Measurements from ENCODE around the gene PPM1M. TPM values are rescaled to one million over a fixed set of nuclear protein-coding genes. Genes with fewer than 3 reads are reported as not detected.

Gene PPM1M
- total RNA-seq, 2 donors from 2014 or later, result 22.4 to 33.2 TPM

- no peak overlapping the region for H3K4me3 ChIP-seq
These were observed 43.8 kb downstream of the PPM1M start for GRCh38 chr3:52289338-52289746.

GRCh38 chr3:52289747-52290595 is 44.4 kb downstream of the PPM1M start:
- no peak for DNase-seq (ENCODE audit: low spot score)
- no peak overlapping the region for H3K4me3 ChIP-seq
- H3K27ac ChIP-seq, result no peak overlapping the region
- no peaks in the 10 kb centered on the region for H3K4me1 ChIP-seq (replicated peaks)
- H3K36me3 ChIP-seq, result no peaks in the 10 kb centered on the region
- intact Hi-C loops (cut with DNase I), result loop anchor here (5.0 kb wide), 1 partner anchor 53 kb away; the partner anchor contains the start of gene TWF2
- 78% methylated on average over 15 of the region's 15 CpGs for WGBS
- H3K9me3 ChIP-seq, result no peaks in the 10 kb centered on the region
- no peak for TF ChIP-seq CTCF (IDR thresholded peaks at IDR 0.05)
- no peak for TF ChIP-seq POLR2A (IDR thresholded peaks at IDR 0.05)
- no peak for TF ChIP-seq POLR2AphosphoS5 (IDR thresholded peaks at IDR 0.05)
- no peaks in the 10 kb centered on the region for H3K27me3 ChIP-seq (replicated peaks; ENCODE audit: insufficient read depth)

More at GRCh38 chr3:52289338-52289746, 43.8 kb downstream of the PPM1M start:
- H3K9me3 ChIP-seq, result no peaks in the 10 kb centered on the region
- H3K27me3 ChIP-seq (replicated peaks; ENCODE audit: insufficient read depth), result no peaks in the 10 kb centered on the region
- H3K27ac ChIP-seq, result no peak overlapping the region
- intact Hi-C loops (cut with DNase I), result loop anchor here (5.0 kb wide), 1 partner anchor 52 kb away; the partner anchor contains the start of gene TWF2
- 82% methylated on average over 1 of the region's 1 CpG for WGBS
- DNase-seq (ENCODE audit: low spot score), result no peak
- H3K4me1 ChIP-seq (replicated peaks), result no peaks in the 10 kb centered on the region
- TF ChIP-seq CTCF (IDR thresholded peaks at IDR 0.05), result no peak
- TF ChIP-seq POLR2AphosphoS5 (IDR thresholded peaks at IDR 0.05), result no peak
- no peak for TF ChIP-seq POLR2A (IDR thresholded peaks at IDR 0.05)
- no peaks in the 10 kb centered on the region for H3K36me3 ChIP-seq

- no peaks in the 10 kb centered on the region for H3K27me3 ChIP-seq (replicated peaks; ENCODE audit: insufficient read depth)
- DNase-seq (ENCODE audit: low spot score), result no peak
- no peak overlapping the region for H3K4me3 ChIP-seq
- no peaks in the 10 kb centered on the region for H3K9me3 ChIP-seq
- H3K36me3 ChIP-seq, result no peaks in the 10 kb centered on the region
- 84% methylated on average over 21 of the region's 23 CpGs for WGBS
- H3K27ac ChIP-seq, result no peak overlapping the region
- no peaks in the 10 kb centered on the region for H3K4me1 ChIP-seq (replicated peaks)
- TF ChIP-seq POLR2A (IDR thresholded peaks at IDR 0.05) (no peak), POLR2AphosphoS5 (IDR thresholded peaks at IDR 0.05) (no peak), CTCF (IDR thresholded peaks at IDR 0.05) (no peak)
- intact Hi-C loops (cut with DNase I), result no loop called here
These were observed 45.3 kb downstream of the PPM1M start for GRCh38 chr3:52290596-52291507.

- Histone ChIP-seq H3K4me1 (replicated peaks) (no peaks in the 10 kb centered on the region), H3K27ac (no peak overlapping the region), H3K4me3 (no peak overlapping the region), H3K36me3 (no peaks in the 10 kb centered on the region), H3K27me3 (replicated peaks; ENCODE audit: insufficient read depth) (no peaks in the 10 kb centered on the region), H3K9me3 (no peaks in the 10 kb centered on the region)
- DNase-seq (ENCODE audit: low spot score), result no peak
- peak in 2 of 4 experiments; percentile 18 to 44 for TF ChIP-seq CTCF (IDR thresholded peaks at IDR 0.05)
- TF ChIP-seq POLR2AphosphoS5 (IDR thresholded peaks at IDR 0.05), result no peak
- intact Hi-C loops (cut with DNase I), result no loop called here
- 71% methylated on average over 7 of the region's 7 CpGs for WGBS
These were observed 46.1 kb downstream of the PPM1M start for GRCh38 chr3:52291508-52292181.

Data from prostate gland (tissue), 2 donors.